GM12892 (cell line): ENCODE measurements around the gene CPAMD8.
"Not testable (repeated sequence)": the region's sequence is repeated elsewhere in the genome, so short reads cannot be mapped to it uniquely, and the experiment has no call there.

Experiments used
- DNase-seq: peaks from one replicate; pipeline ENCODE4 v3.0.0; 2011; ENCODE audit not compliant: insufficient read length
- FAIRE-seq: peaks from 2 replicates; lab custom pipeline; 2011; peaks lifted over from hg19 to GRCh38; lab: Jason Lieb, UNC
- POLR2A ChIP-seq: IDR thresholded peaks from 2 replicates; pipeline ENCODE4 v1.6.1; 2011; ENCODE audit warnings: low read depth, low read length, control low read depth
- POLR2AphosphoS5 ChIP-seq: IDR thresholded peaks from 2 replicates; pipeline ENCODE4 v1.6.1; 2011; ENCODE audit warnings: low read depth, low read length, control low read depth
- TAF1 ChIP-seq: IDR thresholded peaks from 2 replicates; pipeline ENCODE4 v1.6.1; 2011; ENCODE audit warnings: low read depth, mild to moderate bottlenecking, control low read depth, low read length, borderline replicate concordance

CPAMD8 gene

DNA sequence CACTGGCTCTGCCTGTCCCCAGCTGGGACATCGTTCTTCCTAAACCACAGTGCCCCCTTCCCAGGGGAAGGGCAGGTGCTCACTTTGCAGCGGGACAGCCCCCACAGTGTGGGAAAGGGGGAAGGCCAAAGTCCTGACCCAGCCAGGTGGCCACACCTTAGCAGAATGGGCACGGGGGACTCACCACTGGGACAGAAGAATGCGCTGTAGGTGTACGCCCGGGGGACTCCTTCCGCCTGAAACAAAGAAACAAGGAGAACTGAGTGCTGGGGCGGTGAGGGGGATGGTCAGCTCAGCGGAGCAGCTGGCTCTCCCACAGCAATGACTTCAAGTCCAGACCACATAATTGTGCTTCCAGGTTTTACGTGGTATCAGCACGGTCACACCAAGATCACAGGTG is 88.4 kb downstream of the CPAMD8 start:
- DNase-seq, result no peak
- TF ChIP-seq POLR2A, result no peak
- no peak for TF ChIP-seq POLR2AphosphoS5
- no peak for TF ChIP-seq TAF1
- no peak for FAIRE-seq

DNA sequence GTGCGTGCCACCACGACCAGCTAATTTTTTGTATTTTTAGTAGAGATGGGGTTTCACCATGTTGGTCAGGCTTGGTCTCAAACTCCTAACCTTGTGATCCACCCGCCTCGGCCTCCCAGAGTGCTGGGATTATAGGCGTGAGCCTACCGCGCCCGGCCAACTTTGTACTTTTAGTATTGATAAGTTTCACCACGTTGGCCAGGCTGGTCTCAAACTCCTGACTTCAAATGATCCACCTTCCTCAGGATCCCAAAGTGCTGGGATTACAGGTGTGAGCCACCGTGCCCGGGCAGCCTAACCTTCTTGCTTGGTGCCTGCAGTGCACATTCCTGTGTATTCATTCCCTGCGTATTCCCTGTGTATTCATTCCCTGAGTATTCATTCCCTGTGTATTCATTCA is 88.8 kb downstream of the CPAMD8 start:
- FAIRE-seq, DNase-seq: not testable (repeated sequence)

DNA sequence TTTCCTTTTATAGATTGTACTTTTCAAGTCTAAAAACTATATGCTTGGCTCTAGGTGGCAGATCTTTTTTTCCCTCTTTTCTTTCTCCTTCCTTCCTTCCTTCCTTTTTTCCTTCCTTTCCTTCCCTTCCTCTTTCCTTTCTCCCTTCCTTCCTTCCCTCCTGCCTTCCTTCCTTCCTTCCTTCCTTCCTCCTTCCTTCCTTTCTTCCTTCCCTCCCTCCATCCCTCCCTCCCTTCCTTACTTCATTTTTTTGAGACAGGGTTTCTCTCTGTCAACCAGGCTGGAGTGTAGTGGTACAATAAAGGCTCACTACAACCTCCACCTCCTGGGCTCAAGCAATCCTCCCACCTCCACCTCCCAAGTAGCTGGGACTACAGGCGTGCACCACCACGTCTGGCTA is 89.7 kb downstream of the CPAMD8 start:
- TF ChIP-seq POLR2A (no peak), TAF1 (no peak), POLR2AphosphoS5 (no peak)
- DNase-seq, result no peak
- FAIRE-seq, result no peak

DNA sequence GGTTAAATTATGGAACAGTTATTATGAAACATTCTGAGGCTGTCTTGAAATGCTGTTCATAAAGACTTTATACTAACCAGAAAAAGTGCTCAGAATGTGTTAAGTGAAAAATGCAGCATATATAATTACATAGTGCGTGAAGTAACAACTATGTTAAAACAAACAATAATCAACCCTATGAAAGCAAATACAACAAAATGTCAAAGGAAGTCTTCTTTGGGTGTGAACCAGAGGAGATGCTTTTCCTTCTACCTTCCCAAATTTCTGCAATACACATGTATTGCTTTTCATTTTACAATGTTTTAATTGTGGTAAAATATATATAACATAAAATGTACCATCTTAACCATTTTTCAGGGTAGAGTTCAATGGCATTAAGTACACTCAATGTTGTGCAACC is 92.1 kb downstream of the CPAMD8 start:
- no peak for DNase-seq
- FAIRE-seq, result no peak
- no peak for TF ChIP-seq POLR2AphosphoS5
- no peak for TF ChIP-seq TAF1
- TF ChIP-seq POLR2A, result no peak

DNA sequence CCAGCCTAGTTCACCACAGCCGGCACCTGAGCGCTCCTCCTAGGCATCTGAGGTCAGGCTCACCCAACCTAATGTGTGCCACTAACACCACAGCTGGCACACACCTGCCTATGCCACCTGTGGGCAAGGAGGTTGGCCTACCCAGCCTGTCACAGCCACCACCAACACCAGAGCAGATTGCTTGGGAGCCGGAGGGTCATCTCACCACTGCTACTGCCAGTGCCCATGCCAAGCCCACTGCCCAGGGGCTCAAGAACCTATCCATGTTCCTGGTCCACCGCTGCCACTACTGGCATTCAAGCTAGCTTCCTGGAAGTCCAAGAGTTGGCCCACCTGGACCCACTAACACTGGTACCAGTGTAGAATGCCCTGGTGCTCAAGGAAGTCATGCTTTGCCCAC is 95.3 kb downstream of the CPAMD8 start:
- FAIRE-seq (no peak), DNase-seq (no peak)
- TF ChIP-seq POLR2A, result no peak
- TF ChIP-seq POLR2AphosphoS5, result no peak
- TF ChIP-seq TAF1, result no peak

DNA sequence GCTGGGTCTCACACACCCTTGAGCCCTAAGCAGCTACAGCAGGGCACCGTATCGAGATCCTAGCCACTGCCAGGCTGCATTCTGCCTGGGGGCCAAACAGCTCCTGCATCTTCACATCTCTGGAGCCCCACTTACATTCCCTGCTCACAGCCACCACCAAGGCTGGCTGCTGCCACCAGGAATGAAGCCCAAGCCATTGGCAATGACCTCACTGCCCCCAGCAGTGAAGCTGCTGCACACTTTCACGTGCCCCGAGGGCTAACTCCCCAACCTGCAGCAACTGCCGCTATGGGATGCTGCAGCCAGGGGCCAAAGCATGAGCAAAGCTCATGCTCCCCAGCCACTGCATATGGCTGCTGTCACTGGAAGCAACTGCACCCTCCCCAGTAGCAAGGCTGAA is 95.9 kb downstream of the CPAMD8 start:
- no peak for TF ChIP-seq POLR2A
- no peak for TF ChIP-seq TAF1
- TF ChIP-seq POLR2AphosphoS5, result no peak
- FAIRE-seq, result no peak
- no peak for DNase-seq

DNA sequence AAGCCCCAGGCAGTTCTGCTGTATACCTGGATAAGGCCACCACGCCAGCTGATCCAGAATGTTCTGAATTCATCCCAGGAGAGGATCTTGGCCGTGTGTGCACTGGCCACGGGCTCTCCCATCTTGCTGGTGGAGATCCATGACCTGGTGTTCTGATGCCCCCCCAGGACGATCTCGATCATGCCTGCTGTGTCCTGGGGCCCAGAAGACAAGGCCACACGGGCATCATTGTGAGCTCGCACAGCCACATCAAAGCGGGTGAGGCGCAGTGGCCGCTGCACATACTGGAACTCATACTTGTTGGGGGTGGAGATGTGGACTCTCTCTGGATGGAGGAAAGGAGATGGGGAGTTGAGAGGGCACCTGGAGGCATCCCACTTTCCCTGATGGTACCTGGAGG is 97.7 kb downstream of the CPAMD8 start:
- FAIRE-seq, result no peak
- DNase-seq, result no peak
- TF ChIP-seq TAF1 (no peak), POLR2AphosphoS5 (no peak), POLR2A (no peak)

DNA sequence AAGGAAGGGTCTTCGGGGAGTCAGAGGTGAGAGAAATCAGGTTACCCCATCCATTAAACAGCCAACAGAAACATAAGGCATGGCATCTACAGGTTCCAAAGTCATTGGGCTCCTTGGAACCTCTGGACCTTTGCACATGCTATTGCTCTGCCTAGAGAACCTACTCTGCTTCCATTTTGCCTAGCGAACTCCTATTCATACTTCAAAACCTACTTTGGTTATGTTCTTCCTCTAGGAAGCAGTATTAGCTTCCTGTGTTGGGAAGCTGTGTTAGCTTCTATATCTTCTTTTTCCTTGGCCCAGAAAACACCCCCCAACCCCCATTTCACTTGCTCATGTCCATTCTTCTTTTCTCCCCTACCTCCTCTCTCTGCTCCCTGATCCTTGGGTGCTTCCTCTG is 98.3 kb downstream of the CPAMD8 start:
- no peak for FAIRE-seq
- no peak for DNase-seq
- TF ChIP-seq TAF1 (no peak), POLR2AphosphoS5 (no peak), POLR2A (no peak)

DNA sequence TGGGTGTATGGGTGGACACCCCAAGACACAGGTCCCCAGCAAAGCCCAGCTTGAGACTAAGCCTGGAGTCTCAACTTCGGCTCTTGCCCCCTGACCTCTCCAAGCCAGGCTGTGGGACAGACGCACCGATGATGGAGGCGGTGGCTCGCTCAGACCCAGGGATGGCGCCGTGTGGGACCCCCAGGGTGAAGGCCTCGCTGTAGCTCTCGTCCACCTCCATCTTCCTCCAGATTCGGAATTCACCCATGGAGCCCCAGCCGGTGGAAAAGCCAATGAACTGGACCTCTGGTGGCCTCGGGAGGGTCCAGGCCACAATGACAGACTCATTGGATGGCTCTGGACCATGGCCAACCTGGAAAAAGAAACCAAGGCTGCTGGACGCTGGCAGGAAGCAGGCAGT is 98.7 kb downstream of the CPAMD8 start:
- no peak for DNase-seq
- FAIRE-seq, result no peak
- TF ChIP-seq POLR2AphosphoS5 (no peak), POLR2A (no peak), TAF1 (no peak)

DNA sequence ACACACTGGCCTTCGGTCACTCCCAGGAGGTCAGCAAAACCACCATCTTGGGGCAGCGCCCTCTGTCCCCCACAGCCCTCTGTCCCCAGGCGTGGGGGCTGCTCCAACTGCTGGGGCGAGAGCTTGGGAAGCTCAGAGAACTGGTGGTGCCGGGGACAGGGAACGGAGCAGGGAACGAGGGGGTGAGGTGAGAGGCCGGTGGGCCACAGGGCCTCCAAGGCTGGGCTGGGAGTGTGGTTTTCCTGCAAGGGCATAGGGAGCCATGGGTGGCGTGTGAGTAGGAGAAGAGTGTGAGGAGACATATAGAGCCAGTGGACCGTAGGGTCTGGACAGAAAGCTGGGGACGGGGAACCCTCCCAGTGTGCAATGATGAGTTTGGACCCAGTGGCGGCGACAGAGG is 103.7 kb downstream of the CPAMD8 start:
- FAIRE-seq (no peak), DNase-seq (no peak)
- TF ChIP-seq POLR2A (no peak), TAF1 (no peak), POLR2AphosphoS5 (no peak)

DNA sequence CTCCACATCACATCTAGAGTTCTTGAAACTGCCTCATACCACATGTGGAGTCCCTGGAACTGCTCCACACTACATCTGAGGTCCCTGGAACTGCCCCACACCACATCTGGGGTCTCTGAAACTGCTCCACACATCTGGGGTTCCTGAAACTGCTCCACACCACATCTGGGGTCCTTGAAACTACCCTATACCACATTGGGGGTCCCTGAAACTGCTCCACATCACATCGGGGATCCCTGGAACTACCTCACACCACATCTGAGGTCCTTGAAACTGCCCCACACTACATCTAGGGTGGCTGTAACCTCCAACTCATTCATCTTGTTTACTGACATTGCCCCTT is 104.0 kb downstream of the CPAMD8 start:
- DNase-seq (no peak), FAIRE-seq (no peak)
- TF ChIP-seq POLR2AphosphoS5, result no peak
- TF ChIP-seq POLR2A, result no peak
- no peak for TF ChIP-seq TAF1

DNA sequence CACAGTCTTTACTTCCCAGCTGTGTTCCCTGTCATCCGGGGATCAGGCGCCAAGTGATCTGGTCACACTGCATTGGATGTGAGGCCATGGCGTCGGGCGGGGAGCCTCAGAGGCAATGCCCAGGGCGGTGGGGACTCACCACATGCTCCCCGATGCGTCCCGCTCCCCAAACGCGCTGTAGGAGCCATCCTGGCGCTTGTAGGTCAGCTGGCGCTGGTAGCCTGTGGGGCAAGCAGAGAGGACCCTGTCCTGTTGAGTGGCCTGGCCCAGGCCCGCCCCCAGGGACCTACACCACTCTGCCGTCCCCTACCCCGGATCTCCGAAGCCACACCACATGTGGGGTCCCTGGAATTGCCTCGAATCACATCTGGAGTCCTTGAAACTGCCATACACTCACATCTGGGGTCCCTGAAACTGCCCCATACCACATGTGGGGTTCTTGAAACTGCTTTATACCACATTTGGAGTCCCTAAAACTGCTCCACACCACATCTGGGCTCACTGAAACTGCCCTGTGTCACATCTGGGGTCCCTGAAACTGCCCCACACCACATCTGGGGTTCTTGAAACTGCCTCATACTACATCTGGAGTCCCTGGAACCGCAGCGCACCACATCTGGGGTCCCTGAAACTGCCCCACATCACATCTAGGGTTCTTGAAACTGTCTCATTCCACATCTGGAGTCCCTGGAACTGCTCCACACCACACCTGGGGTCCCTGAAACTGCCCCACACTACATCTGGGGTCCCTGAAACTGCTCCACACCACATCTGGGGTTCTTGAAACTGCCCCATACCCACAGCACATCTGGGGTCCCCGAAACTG is 104.6 kb downstream of the CPAMD8 start:
- no peak for TF ChIP-seq POLR2A
- no peak for TF ChIP-seq POLR2AphosphoS5
- TF ChIP-seq TAF1, result no peak
- no peak for DNase-seq
- FAIRE-seq, result no peak
